ENCODE data around the gene F2R.

- no peak for TF ChIP-seq CTCF (IDR thresholded peaks at IDR 0.05 in 4 of 5, conservative IDR thresholded peaks at IDR 0.05 in 1 of 5)
- TF ChIP-seq POLR2A (IDR thresholded peaks at IDR 0.05): no peak
These were observed 681 bp downstream of the F2R start for GRCh38 chr5:76716456-76717157.

Data from gastrocnemius medialis (tissue), 4 donors.